WI38 (cell line): ENCODE data around the gene ZNF408.
A peak's percentile ranks its signal among the peaks of the same experiment; 100 is the strongest.

Experiments
- H3K4me3 ChIP-seq: 2 replicates; pipeline ENCODE4 v1.5.1; 2011; ENCODE audit warnings: low read depth, mild to moderate bottlenecking, control low read depth, low read length
- CTCF ChIP-seq: IDR thresholded peaks from 2 replicates; pipeline ENCODE4 v1.5.1; 2012; ENCODE audit warnings: low read depth, mild to moderate bottlenecking, control low read depth, low read length

ZNF408 gene

GRCh38 chr11:46700241-46701077, at the start of gene ZNF408, which contains the start of gene ARHGAP1:
Gene ZNF408 (plus strand): TSS chr11:46701031. CDS start chr11:46701048, 17 bp downstream.
Gene ARHGAP1 (minus strand): TSS chr11:46700619. CDS start chr11:46696107, 4,512 bp downstream.
- peak within 1 kb of the TSS; percentile 99 for H3K4me3 ChIP-seq
- TF ChIP-seq CTCF = no peak

GRCh38 chr11:46655631-46656030, 45.2 kb upstream of the ZNF408 start:
- no peak overlapping the region for H3K4me3 ChIP-seq
- TF ChIP-seq CTCF = no peak

- no peak for TF ChIP-seq CTCF
- no peak overlapping the region for H3K4me3 ChIP-seq
These were observed 43.6 kb upstream of the ZNF408 start for GRCh38 chr11:46657186-46657585.

GRCh38 chr11:46658259-46658658, 42.6 kb upstream of the ZNF408 start:
- TF ChIP-seq CTCF = no peak

GRCh38 chr11:46659908-46660307, 40.9 kb upstream of the ZNF408 start:
- no peak for TF ChIP-seq CTCF
- no peak overlapping the region for H3K4me3 ChIP-seq

More at GRCh38 chr11:46658259-46658658, 42.6 kb upstream of the ZNF408 start:
- H3K4me3 ChIP-seq = no peak overlapping the region

GRCh38 chr11:46661836-46662235, 39.0 kb upstream of the ZNF408 start:
- TF ChIP-seq CTCF = no peak
- no peak overlapping the region for H3K4me3 ChIP-seq

GRCh38 chr11:46662366-46662765, 38.5 kb upstream of the ZNF408 start:
- no peak for TF ChIP-seq CTCF
- H3K4me3 ChIP-seq = no peak overlapping the region
